GM15510 (cell line): Measurements from ENCODE around the gene GSS.

ENCODE experiments used
- POLR2A ChIP-seq: IDR thresholded peaks from 3 replicates; pipeline ENCODE4 v1.6.1; 2011; ENCODE audit warnings: borderline replicate concordance; ENCODE audit not compliant: insufficient read length; ENCODE audit errors: extremely low read depth

The GSS gene

DNA sequence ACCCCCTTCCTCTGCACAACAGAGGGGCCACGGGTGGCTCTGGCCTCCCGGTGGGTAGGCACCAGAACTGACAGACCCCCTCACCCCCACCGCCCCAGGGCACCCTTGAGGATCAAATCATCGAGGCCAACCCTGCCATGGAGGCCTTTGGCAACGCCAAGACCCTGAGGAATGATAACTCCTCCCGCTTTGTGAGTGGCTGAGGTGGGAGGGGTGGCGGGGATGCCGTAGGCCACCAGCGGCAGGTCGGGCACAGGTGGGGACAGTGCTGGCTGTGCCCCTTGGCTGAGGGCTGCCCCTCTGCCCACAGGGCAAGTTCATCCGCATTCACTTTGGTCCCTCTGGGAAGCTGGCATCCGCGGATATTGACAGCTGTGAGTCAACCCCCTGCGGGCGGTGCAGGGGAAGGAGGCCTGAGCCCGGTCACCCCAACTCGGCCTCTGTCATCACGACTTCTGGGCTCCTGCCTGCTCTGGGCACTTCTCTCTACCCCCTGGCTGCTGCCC lies 29.2 kb upstream of the GSS start:
- TF ChIP-seq POLR2A = no peak

DNA sequence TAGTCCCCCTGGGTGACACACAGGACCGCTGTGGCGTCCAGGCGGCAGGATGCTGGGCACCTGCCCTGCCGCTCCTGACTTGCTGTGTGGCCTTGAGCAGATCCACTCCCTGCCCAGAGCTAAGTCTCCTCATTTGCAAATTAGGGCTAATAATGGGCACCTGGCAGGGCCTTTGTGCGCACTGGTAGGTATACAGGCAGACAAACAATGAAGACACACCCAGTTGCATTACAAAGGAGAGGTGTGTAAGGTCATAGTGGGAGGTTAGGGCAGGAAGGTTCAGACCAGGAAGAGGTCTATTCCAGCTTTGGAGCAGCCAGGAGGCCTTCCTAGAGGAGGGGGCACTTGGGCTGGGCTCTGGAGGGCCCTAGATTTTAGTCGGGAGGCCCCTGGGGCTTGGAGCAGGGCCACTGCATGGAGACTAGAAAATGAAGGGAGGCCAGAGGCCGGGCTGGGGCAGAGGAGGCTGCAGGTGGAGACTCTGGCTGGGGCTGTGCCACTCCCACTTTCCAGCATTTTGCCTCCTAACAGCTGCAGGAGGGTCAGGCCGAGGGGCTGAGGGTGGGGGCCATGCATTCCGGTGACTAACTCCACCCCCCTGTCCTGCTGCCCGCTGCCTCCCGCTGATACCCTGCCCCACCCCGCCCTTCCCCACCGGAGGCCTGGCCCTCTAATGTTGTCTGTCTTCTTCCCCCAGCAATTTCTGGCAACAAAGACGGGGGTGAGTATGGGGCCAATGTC lies 28.6 kb upstream of the GSS start:
- no peak for TF ChIP-seq POLR2A

DNA sequence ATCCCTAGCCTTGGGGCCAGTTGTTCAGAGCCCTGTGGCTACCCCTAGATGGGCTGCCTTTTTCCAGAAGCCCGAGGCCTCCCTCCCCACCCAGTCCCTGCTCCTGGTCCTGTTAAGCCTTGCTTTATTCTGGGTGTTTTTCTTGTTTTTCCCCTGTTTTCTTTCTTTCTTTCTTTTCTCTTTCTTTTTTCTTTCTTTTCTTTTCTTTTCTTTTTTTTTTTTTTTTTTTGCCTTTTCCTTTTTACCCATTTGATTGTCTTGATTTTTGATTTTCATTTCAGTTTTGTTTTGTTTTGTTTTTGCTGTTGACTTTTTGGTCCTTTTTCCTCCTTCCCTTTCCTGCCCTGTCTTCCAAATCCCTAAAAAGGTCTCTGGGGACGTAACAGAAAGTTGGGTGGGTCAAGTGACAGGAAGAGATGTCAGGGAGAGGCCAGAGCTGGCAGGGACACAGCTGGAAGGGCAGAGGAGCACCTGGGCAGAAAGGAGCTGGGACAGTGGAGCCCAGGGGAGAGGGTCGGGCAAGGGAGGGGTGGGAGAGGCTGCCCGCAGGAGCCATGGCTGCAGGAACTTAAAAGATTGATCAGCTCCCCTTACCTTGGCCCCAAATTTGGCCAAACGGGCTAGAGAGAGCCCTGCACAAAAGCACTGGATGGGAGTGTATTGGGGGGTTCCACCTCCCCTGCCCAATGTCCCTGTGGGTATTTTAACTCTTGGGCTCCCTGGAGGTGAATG lies 27.6 kb upstream of the GSS start:
- TF ChIP-seq POLR2A = no peak

DNA sequence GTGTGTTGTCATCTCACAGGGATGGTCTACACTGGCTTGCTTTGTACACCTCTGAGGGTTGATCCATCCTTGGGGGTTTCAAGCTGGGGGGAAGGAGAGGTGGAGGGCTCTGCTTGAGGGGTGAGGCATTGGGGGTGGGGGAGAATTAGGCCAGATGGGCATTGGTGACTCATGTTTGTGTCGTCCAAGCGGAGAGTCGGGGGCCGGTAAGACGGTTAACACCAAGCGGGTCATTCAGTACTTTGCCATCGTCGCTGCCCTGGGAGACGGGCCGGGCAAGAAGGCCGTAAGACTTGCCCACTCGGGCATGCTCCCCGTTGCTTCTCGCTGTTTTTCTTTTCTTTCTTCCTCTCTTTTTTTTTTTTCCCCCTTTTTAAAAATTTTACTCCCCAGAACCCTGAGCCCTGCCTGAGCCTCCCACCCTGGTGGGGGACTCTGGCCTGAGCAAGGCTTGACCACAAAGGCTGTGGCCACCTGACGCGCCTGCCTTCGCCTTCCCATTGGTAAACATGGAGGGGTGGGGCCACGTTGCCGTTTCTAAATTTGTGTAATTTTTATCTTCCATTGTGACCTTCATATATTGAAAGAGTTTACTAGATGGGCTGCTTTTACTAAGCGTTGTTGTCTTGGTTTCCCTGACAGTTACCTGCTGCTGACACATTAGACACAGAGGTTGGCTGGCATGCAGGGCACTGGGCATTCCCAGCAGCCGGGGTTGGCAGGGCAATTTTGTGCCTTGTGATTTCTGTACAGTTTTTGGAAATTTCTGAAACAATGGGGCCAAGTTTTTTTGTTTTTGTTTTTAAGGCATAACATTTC lies 26.9 kb upstream of the GSS start:
- TF ChIP-seq POLR2A = no peak

DNA sequence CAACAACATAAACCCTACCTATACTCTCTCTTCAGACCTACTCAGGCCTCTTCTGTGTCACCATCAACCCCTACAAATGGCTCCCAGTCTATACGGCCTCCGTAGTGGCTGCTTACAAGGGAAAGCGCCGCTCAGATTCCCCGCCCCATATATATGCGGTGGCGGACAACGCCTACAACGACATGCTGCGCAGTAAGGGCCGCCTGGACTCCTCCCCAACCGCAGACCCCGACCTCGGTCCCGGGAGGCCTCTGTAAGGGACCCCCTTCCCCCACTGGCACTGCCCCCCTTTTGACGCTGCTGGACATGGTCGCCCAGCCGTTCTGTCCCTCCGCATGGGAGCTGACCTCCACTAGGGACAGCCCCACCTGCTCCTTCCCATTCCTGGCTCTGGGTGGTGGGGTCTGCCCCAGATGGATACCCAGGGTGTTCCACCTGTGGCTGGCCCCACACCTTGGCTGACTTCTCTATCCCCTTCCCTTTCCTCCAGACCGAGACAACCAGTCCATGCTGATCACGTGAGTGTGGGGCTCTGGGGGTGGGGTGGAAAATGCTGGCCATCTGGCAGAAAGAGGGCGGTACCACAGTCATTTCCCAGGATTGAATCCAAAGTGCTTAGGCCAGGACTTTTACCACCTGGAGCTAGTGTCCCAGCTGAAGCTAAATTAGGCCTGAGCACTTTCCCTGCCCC lies 25.1 kb upstream of the GSS start:
- TF ChIP-seq POLR2A = no peak

DNA sequence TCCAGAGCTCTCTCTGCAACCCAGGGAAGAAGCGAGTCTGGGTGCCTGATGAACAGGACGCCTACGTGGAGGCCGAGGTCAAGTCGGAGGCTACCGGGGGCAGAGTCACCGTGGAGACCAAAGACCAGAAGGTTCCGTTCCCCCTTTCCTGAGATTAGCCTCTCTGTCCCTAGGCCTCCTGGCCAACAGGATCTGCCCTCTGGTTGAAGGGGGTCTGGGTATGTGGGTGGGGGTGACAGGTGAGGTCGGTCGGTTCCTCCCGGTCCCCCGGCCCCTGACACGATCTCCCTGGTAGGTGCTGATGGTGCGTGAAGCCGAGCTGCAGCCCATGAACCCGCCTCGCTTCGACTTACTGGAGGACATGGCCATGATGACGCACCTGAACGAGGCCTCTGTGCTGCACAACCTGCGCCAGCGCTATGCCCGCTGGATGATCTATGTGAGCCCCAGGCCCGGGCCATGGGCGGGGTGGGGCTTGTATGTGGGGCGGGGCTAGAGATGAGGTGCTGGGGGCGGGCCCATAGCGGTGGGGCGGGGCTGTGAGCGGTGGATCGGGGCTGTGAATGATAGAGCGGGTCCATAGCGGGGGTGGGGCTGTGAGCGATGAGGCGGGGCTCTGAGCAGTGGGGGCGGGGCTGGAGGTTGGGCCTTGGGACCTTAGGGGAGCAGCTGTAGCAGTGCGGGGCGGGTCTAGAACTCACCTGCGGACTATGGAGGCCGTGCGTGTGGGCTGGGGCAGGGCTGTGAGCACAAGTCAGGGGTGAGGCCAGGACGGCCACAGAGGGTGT lies 24.0 kb upstream of the GSS start:
- no peak for TF ChIP-seq POLR2A

DNA sequence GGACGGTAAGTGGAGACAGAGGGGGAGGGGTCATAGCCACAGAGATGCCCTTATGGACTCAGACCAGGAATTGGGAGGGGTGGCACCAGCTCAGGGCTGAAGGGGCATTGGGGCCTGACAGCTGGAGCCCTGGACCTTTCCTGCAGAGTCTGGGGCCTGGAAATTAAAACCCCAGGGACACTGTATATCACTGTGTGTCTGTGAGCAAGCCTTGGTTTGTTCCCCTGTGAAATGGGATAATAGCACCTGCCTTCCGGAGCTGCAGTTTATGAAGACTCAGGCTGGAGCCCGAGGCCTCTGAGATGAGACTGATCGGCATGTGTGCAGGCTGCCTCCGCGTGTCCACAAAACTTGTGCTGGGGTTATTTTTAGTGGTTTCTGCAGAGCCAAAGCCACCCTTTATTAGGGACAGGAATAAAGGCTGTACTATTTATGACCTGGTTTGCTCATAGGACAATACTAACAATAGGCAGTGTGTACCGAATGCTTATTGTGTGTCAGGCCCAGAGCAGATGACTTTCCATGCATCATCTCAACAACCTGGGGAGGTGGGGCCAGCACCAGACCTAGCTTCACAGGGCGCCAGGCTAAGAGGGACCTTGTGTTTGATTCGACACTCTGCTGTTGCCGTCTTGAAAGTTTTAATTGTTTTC lies 22.6 kb upstream of the GSS start:
- no peak for TF ChIP-seq POLR2A

DNA sequence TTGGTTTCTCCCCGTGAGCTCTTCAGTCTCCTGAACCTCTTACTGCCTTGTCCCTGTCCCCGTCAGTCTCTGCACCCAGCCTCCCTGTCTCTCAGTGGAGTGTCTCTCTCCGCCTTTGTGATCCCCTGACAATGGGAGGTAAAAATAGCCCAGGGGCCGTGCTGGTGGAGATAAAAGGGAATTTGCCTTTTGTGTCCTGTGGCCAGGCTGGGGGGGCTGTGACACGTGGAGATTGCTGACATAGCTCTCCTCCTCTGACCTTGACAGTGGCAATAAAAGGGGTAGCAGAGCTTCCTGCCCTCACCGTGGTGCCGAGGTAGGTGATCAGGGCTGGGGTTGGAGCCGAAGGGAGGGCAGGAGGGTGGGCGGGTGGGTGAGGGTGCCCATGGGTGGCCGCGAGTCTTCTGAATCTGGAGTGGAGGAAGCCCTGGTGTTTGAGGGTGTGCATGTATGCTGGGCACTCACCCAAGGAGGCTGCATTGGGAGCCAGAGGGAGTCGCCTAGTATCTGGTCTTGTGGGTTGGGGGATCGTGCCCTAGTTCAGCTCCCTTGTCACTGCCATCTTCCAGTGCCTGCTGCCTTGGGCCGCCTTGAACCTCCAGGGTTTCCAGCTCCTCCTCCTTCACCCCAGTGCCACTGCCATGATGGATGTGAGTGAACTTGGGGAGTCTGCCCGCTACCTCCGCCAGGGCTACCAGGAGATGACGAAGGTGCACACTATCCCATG lies 21.9 kb upstream of the GSS start:
- TF ChIP-seq POLR2A = no peak

DNA sequence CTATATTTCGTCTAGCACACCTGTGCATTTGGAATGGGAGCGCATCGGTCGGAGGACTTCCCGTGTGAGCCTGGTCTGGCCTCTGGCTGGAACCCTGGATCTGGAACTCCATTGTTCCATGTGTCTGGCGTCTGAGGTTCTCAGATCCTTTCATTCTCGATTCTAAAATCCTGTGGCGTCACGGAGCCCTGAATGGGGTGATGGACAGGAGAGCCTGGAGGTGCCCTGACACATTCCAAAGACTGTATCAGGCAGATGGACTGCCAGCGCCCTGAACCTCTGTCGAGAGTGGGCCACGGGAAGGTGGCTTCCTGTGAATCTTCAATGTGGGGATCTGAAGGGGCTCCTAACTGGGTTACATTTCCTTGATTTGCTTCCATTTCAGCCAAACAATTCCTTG lies 20.7 kb upstream of the GSS start:
- no peak for TF ChIP-seq POLR2A

DNA sequence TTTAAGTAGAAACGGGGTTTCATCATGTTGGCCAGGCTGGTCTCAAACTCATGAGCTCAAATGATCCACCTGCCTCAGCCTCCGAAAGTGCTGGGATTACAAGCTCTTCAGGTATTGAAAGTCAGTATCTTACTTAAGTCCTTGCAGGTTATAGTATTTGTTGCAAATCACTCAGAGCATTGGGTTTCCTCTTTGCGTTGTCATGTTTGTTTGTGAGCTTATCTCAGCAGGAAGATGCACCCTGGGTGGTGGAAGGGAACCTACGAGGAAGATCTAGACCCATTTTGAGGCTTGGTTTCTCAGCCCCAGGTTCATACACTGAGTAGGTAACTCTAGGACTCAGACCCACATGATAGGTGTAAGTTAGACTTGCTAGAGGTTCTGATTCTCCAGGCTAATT lies 18.6 kb upstream of the GSS start:
- TF ChIP-seq POLR2A = no peak

DNA sequence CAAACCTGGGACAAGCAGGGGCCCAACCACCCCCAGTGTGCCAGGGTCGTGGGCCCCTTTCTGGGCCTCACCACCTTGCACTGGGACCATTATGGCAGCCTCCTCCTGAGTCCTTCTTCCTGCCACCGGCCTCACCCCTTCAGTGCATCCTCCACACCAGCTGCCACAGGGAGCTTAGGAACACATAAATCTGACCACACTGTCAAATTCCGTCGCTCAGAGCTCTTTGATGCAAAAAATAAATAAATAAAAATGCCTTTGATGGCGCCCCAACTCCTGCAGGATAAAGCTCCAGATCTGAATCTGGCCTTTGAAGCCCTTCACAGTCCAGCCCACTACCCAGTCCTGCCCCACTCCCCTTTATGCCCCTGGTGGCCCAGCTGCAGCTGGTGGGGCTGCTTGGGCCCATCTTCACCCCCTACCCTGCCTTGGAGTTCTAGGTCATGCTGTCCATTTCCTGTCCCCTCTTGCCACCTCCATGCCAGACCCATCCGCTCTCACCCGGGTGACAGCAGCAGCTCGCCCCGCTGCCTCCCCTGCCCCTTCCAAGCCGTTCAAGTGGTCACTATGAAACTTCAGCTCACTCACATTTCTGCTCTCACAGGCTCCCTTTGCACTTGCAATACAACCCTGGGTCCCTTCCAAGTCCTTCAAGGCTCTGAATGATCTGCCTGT lies 16.1 kb upstream of the GSS start:
- no peak for TF ChIP-seq POLR2A

DNA sequence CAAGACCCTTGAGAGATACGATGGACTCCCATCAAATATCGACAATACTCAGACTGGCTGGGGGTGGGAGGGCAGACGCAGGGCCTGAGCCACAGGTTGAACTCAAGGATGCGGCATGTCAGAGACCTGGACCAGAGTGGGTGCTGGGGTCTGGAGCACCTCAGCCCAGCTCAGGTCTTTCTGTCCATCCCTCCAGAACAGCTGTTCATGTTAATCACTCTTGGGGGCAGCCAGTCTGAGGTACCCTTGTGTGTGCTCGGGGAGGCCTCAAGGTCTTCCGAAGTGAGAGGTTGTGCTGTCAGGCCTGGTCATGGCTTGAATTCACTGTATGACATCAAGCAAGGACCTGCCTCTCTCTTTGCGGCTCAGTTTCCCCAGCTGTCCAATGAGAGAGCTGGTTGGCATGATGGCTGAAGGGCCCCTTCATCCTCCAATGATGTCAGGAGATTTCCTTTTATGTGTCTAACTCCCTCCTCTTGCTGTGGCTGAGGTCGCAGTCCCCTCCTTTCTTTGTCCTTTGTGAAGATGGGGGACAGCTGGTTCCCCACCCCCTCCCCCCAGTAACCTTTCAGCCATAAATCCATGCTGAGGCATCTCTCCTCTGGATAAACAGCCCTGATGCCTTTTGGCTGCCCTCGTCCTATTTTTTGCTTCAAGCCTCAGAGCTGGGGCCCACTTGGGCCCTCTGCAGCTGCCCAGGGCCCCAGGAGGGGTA lies 15.4 kb upstream of the GSS start:
- TF ChIP-seq POLR2A = no peak
